Kidney epithelial cell (primary cell): Measurements from ENCODE around the gene INCENP. TPM values are rescaled to one million over a fixed set of nuclear protein-coding genes. Genes with fewer than 3 reads are reported as not detected.

Experiments
- DNase-seq: peaks from one replicate; pipeline ENCODE4 v3.0.0-alpha.2; 2010; ENCODE audit warnings: low read depth
- H3K27me3 ChIP-seq: 2 replicates; pipeline ENCODE4 v1.6.0; 2011; ENCODE audit warnings: low read length; ENCODE audit not compliant: control insufficient read depth, insufficient read depth
- H3K36me3 ChIP-seq: 2 replicates; pipeline ENCODE4 v1.5.1; 2011; ENCODE audit warnings: low read length; ENCODE audit not compliant: control insufficient read depth, insufficient read depth
- H3K4me3 ChIP-seq: 2 replicates; pipeline ENCODE4 v1.5.1; 2011; ENCODE audit warnings: low read depth, mild to moderate bottlenecking, control low read depth, low read length
- total RNA-seq: library from RNA; depleted of rRNA; stranded (reverse); fragments of >200 nt; gene quantifications from 2 replicates; pipeline ENCODE4 v1.2.3, GENCODE V29; 2015
- TF ChIP-seq, protein P1 (sequence below): IDR thresholded peaks from 2 replicates; pipeline ENCODE4 v1.5.1; 2011; ENCODE audit warnings: mild to moderate bottlenecking, moderate library complexity, low read length, control low read depth, inconsistent platforms; ENCODE audit not compliant: insufficient read depth, poor library complexity, severe bottlenecking

INCENP gene
- total RNA-seq, 1 donor from 2014 or later, result 18.8 TPM

GRCh38 chr11:62105667-62106191, 18.1 kb upstream of the INCENP start:
- TF ChIP-seq, protein P1, sequence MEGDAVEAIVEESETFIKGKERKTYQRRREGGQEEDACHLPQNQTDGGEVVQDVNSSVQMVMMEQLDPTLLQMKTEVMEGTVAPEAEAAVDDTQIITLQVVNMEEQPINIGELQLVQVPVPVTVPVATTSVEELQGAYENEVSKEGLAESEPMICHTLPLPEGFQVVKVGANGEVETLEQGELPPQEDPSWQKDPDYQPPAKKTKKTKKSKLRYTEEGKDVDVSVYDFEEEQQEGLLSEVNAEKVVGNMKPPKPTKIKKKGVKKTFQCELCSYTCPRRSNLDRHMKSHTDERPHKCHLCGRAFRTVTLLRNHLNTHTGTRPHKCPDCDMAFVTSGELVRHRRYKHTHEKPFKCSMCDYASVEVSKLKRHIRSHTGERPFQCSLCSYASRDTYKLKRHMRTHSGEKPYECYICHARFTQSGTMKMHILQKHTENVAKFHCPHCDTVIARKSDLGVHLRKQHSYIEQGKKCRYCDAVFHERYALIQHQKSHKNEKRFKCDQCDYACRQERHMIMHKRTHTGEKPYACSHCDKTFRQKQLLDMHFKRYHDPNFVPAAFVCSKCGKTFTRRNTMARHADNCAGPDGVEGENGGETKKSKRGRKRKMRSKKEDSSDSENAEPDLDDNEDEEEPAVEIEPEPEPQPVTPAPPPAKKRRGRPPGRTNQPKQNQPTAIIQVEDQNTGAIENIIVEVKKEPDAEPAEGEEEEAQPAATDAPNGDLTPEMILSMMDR, result no peak
- Histone ChIP-seq H3K27me3 (no peaks in the 10 kb centered on the region), H3K4me3 (no peak overlapping the region), H3K36me3 (no peaks in the 10 kb centered on the region)
- DNase-seq, result no peak

DNA sequence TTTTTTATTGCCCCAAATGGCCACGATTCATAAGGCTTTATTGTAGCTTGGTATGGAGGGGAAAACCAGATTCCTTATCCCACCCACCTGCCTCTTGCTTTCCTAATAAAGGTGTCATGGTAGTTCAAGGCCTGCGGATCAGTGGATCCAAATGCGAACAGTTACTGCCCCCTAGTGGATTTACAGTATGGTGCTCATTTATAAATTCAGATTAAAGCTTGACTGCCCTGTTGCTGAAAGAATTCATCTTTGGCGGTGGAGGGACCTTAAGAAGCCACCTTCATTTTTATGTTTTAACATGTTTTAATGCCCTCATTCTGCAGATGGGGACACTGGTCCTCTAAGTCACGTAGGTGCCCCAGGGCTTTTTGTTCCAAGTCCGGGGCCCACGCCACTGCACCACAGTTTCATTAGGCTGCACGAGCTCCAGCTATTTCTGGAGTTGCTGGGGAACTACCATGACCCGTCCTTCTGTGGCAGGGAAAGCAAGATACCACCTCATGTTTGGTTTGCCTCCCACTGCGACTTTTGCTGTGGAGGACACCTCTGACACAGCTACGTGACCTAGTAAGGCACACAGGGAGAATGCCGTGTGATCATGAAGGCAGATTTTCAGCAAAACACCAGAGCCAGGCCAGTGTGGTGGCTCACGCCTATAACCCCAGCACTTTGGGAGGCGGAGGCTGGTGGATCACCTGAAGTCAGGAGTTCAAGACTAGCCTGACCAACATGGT, 15.6 kb upstream of the INCENP start:
- no peak overlapping the region for H3K4me3 ChIP-seq
- TF ChIP-seq, protein P1, result peak; percentile 75
- no peaks in the 10 kb centered on the region for H3K27me3 ChIP-seq
- no peak for DNase-seq
- no peaks in the 10 kb centered on the region for H3K36me3 ChIP-seq

DNA sequence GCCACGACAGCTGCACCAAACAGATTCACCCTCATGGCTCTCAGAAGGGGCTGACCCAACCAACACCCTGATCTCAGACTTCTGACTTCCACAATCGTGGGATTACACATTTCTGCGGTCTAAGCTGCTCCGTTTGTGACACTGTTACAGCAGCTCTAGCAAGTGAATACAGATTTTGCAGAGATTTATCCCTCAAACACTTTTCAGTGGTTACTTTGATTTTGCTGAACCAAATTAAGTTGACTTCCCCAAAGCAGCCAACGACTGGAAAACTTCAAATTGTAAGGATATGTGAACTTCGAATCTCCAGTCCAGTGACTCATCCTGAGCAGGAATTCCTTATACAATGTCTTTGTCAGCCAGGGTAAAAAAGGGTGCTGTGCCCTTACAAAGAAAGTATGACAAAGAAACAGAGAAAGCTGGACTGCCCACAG, 14.8 kb upstream of the INCENP start:
- DNase-seq, result peak; percentile 44
- no peaks in the 10 kb centered on the region for H3K36me3 ChIP-seq
- no peak overlapping the region for H3K4me3 ChIP-seq
- H3K27me3 ChIP-seq, result no peaks in the 10 kb centered on the region
- TF ChIP-seq, protein P1, result no peak

DNA sequence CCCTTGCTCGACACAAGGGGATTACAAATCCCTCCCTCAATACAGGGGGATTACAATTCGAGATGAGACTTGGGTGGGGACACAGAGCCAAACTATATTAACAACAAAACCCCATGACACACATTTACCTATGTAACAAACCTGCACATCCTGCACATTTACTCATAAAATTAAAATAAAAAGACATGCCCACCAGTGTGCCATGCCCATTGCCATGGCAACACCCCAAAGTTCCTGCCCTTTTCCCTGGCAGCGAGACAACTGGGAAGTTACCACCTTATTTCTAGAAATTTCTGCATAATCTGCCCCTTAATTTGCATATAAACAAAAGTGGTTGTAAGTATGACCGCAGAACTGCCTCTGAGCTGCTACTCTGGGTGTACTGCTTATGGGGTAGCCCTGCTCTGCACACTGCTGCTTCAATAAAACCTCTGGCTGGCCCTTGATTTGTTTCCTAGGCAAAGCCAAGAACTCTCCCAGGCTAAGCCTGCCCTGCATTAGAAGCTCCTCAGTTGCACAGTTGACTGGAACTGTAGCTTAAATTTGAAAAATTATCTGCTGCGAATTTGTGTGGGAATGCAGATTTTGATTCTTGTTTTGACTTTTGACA, 8.6 kb upstream of the INCENP start:
- DNase-seq, result no peak
- no peaks in the 10 kb centered on the region for H3K36me3 ChIP-seq
- TF ChIP-seq, protein P1, result no peak
- H3K4me3 ChIP-seq, result no peak overlapping the region
- no peaks in the 10 kb centered on the region for H3K27me3 ChIP-seq

- no peak overlapping the region for H3K4me3 ChIP-seq
- H3K27me3 ChIP-seq, result no peaks in the 10 kb centered on the region
- no peak for DNase-seq
- TF ChIP-seq, protein P1, result no peak
- no peaks in the 10 kb centered on the region for H3K36me3 ChIP-seq
Measured at GRCh38 chr11:62116451-62116850, 7.4 kb upstream of the INCENP start.
